Loucy (cell line): Measurements from ENCODE around the gene GOLGA8B.

Source experiments
- EZH2phosphoT487 ChIP-seq: fragments of 200-600 bp; IDR thresholded peaks from 2 replicates; pipeline ENCODE4 v1.6.1; 2018; ENCODE audit warnings: antibody characterized with exemption, mild to moderate bottlenecking, moderate library complexity, borderline replicate concordance
- TF ChIP-seq, protein P1 (sequence below): fragments of 200-600 bp; sonication (generic); conservative IDR thresholded peaks from 2 replicates; pipeline ENCODE4 v1.5.1; 2014; ENCODE audit warnings: mild to moderate bottlenecking, antibody characterized with exemption, low read length

DNA sequence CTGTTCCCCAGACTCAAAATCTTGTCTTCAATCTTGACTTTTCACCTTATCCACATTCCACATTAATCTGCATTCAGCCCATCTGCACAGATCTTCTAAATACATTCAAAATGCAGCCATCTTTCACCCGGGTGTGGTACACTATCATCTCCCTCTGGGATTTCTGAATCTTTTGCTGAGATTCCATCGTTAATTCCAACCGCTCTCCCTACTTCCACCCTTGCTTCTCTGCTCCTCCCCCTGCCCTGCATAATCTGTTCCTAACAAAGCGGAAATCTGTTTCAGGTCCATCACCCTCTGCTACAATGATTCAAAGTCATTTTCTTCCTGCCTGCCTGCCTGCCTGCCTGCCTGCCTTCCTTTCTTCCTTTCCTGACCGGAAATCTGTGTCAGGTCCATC, 7.9 kb upstream of the GOLGA8B start:
- TF ChIP-seq, protein P1, sequence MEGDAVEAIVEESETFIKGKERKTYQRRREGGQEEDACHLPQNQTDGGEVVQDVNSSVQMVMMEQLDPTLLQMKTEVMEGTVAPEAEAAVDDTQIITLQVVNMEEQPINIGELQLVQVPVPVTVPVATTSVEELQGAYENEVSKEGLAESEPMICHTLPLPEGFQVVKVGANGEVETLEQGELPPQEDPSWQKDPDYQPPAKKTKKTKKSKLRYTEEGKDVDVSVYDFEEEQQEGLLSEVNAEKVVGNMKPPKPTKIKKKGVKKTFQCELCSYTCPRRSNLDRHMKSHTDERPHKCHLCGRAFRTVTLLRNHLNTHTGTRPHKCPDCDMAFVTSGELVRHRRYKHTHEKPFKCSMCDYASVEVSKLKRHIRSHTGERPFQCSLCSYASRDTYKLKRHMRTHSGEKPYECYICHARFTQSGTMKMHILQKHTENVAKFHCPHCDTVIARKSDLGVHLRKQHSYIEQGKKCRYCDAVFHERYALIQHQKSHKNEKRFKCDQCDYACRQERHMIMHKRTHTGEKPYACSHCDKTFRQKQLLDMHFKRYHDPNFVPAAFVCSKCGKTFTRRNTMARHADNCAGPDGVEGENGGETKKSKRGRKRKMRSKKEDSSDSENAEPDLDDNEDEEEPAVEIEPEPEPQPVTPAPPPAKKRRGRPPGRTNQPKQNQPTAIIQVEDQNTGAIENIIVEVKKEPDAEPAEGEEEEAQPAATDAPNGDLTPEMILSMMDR: no peak
- no peak for TF ChIP-seq EZH2phosphoT487
